ENCODE results near the gene STK24. TPM values are rescaled to one million over a fixed set of nuclear protein-coding genes. Genes with fewer than 3 reads are reported as not detected.

The STK24 gene
- total RNA-seq, 4 donors from 2014 or later = 28.7 to 68.4 (median 49.4) TPM

DNA sequence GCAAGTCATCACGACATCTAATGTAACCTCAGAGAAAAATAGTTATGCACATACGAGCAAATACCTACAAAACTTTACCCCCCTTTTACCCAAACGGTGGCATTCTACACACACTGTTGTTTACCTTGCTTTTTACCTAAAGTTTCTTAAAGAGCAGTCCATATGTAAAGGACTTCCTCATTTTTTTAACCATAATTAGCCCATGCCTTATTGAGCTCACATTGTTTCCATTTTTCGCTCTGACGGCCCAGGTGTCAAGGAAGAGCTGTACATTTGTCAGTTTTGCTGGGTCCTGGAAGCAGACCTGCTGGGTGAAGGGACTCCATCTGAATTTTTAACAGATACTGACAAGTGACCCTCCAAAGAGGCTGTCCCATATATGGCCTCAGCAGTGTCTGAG is 89.4 kb downstream of the STK24 start:
- DNase-seq (no peak), ATAC-seq (no peak)
- Histone ChIP-seq H3K27me3 (no peaks in the 10 kb centered on the region), H3K4me3 (no peak overlapping the region), H3K9me3 (no peaks in the 10 kb centered on the region), H3K27ac (peak overlapping the region in 2 of 4 donors; percentile 2 to 16), H3K4me1 (peaks cover 72 to 80% of the 10 kb centered on the region in 2 donors), H3K36me3 (no peaks in the 10 kb centered on the region)
- in situ Hi-C loops (cut with MboI; ENCODE audit: low sequenced_read_pairs in 4 of 4) (loop anchor here in 2 of 4 donors (10.0 kb wide), 1 partner anchor 87 kb away; the partner anchor contains the start of gene STK24 (in 2 of the 2)), intact Hi-C loops (cut with DNase I; ENCODE audit: low total_unique reads) (no loop called here)
- TF ChIP-seq POLR2A (IDR thresholded peaks at IDR 0.05) (no peak), CTCF (IDR thresholded peaks at IDR 0.05 in 4 of 5, conservative IDR thresholded peaks at IDR 0.05 in 1 of 5) (no peak)

DNA sequence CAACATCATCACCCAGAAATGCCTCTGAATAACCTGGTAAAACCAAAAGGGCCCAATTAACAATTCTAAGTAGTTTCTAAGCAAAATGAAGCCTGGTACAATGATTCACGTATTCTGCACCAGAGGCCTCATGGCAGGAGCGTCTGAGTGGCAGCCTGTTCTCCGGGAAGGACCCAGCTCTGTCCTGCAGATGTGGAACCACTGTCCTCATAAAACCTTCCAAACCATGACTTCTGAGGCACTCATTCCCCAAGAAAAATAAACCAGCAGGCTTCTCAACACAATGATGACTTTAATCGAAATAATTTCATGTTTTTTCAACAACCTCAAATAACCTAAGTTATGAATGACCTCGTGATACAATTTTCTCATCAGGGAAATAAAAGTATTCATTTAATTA is 89.9 kb downstream of the STK24 start:
- intact Hi-C loops (cut with DNase I; ENCODE audit: low total_unique reads) = no loop called here
- H3K4me1 ChIP-seq = peaks cover 77 to 85% of the 10 kb centered on the region in 2 donors
- no peak for TF ChIP-seq CTCF (IDR thresholded peaks at IDR 0.05 in 4 of 5, conservative IDR thresholded peaks at IDR 0.05 in 1 of 5)
- no peak for TF ChIP-seq POLR2A (IDR thresholded peaks at IDR 0.05)
- H3K9me3 ChIP-seq = no peaks in the 10 kb centered on the region
- H3K36me3 ChIP-seq = no peaks in the 10 kb centered on the region
- no peak for DNase-seq
- H3K27ac ChIP-seq = peak overlapping the region in 1 of 4 donors; percentile 2
- in situ Hi-C loops (cut with MboI; ENCODE audit: low sequenced_read_pairs in 4 of 4) = loop anchor here in 2 of 4 donors (10.0 kb wide), 1 partner anchor 88 kb away; the partner anchor contains the start of gene STK24 (in 2 of the 2)
- H3K4me3 ChIP-seq = no peak overlapping the region
- H3K27me3 ChIP-seq = no peaks in the 10 kb centered on the region
- no peak for ATAC-seq

DNA sequence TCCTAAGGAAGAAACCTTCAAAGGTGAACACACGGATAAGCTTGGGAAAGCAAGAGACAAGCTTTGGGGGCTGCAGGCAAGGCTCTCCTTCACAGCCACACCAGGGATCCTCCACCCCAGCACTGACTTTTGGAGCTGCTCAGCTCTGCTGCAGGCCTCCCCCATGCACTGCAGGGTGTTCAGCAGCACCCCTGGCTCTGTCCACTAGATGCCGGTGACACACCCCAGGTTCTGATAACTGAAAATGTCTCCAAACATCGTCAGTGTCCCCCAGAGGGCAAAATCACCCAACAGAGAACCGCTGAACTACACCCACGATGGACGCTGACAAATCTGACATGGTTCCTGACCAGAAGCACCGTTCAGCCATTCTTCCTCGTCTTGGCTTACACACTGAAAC is 90.5 kb downstream of the STK24 start:
- no peak for ATAC-seq
- H3K4me1 ChIP-seq = peaks cover 83 to 90% of the 10 kb centered on the region in 2 donors
- DNase-seq = no peak
- no peaks in the 10 kb centered on the region for H3K9me3 ChIP-seq
- H3K36me3 ChIP-seq = no peaks in the 10 kb centered on the region
- peak overlapping the region in 2 of 4 donors; percentile 2 to 15 for H3K27ac ChIP-seq
- H3K4me3 ChIP-seq = no peak overlapping the region
- intact Hi-C loops (cut with DNase I; ENCODE audit: low total_unique reads) = no loop called here
- in situ Hi-C loops (cut with MboI; ENCODE audit: low sequenced_read_pairs in 4 of 4) = loop anchor here in 2 of 4 donors (10.0 kb wide), 1 partner anchor 88 kb away; the partner anchor contains the start of gene STK24 (in 2 of the 2)
- no peaks in the 10 kb centered on the region for H3K27me3 ChIP-seq
- TF ChIP-seq POLR2A (IDR thresholded peaks at IDR 0.05) = no peak
- no peak for TF ChIP-seq CTCF (IDR thresholded peaks at IDR 0.05 in 4 of 5, conservative IDR thresholded peaks at IDR 0.05 in 1 of 5)

DNA sequence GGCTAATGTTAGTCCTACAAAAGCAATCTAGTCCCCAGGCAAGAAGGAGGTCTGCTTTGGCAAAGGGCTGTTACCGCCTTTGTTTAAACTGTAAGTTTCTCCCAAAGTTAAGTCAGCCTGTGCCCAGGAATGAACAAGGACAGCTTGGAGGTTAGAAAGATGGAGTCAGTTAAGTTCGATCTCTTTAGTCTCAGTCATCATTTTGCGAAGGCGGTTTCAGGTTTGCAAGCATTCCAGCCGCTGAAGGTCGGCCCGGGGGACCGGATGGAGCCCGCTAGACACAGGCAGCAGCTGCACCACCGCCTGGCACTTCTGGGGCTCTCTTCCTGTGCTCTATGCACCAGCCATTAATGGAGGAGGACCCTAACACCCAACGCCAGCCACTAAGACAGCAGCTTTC is 91.3 kb downstream of the STK24 start:
- ATAC-seq (no peak), DNase-seq (no peak)
- intact Hi-C loops (cut with DNase I; ENCODE audit: low total_unique reads) (no loop called here), in situ Hi-C loops (cut with MboI; ENCODE audit: low sequenced_read_pairs in 4 of 4) (loop anchor here in 2 of 4 donors (10.0 kb wide), 1 partner anchor 89 kb away; the partner anchor contains the start of gene STK24 (in 2 of the 2))
- TF ChIP-seq CTCF (IDR thresholded peaks at IDR 0.05 in 4 of 5, conservative IDR thresholded peaks at IDR 0.05 in 1 of 5) = no peak
- no peak for TF ChIP-seq POLR2A (IDR thresholded peaks at IDR 0.05)
- Histone ChIP-seq H3K36me3 (no peaks in the 10 kb centered on the region), H3K27me3 (no peaks in the 10 kb centered on the region), H3K27ac (peak overlapping the region; percentile 82 to 88 (median 86)), H3K4me3 (no peak overlapping the region), H3K9me3 (no peaks in the 10 kb centered on the region), H3K4me1 (peaks cover 84 to 90% of the 10 kb centered on the region in 2 donors)

Data from gastrocnemius medialis (tissue), 4 donors.